NCI-H748 treated with DMSO at 0.1 percent for 48 hours (cell line): Measurements from ENCODE around the gene LRRC32.

Experiments
- DNase-seq: peaks from one replicate; lab custom pipeline; 2025; lab: John Stamatoyannopoulos, UW

The LRRC32 gene

DNA sequence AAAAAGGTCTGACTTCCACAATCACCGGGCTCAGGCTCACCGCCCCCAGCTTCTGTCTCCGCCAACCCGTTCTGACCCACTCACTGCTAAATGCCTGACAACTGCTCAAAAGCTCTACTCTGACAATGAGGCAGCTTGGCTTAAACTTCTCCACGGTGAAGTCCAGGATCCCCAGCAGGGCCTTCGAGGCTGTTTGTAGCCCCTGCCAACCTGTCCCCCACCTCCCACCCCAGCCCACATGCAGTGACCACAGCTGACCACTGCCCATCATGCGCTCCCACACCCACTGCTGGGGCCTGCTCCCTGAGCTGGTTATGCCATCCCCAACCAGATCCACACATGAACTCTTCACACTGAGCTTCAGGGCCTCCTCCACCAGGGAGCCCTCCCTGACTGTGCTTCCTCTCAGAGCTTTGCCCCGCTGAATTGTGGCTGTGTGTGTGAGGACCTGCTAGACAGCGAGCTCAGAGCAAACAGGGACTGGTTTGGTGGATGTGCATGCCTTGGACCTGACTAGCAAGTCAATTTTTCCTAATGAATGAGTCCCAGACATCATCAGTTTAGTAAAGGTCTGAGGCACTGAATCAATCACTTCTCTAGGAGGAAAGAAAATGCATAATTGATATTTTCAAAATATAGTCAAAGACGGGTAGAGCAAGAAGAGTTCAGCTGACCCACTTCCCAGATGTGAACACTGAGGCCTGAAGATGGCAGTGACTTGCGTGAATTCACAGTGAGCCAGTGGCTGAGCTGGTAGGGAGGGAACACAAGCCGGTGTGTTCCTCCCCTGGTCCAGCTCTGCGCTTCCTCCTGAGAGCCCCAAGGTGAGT lies 7.7 kb downstream of the LRRC32 start:
- no peak for DNase-seq

DNA sequence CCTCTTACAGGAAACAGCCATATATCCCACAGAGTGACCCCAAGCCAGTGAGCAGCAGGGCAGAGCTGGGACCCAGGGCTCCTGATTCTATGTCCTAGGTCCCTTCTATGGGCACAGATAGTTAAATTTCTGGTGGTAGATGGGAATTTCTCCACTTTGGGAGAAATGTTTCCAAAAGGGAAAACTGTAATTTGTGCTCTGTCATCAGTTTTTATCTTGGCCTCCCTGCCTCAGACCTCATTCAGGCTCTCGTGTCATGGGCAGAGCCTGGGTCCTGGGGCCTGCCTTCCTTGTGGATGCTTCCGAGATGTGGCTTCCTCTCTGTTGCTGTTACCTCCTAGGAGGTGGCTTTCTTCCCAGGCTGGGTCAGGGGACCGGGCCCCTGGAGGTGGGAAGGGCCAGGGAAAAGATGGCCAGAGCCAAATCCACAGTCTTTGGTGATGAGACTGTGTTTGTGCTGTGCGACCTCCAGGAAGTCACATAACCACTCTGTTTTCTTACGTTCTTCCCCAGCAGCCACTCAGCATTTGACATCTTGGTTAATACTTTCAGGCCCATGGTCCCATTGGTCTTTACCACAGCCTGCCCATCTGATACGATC lies 8.6 kb downstream of the LRRC32 start:
- DNase-seq = no peak

GRCh38 chr11:76661306-76661751 lies 9.2 kb downstream of the LRRC32 start:
- DNase-seq = no peak

DNA sequence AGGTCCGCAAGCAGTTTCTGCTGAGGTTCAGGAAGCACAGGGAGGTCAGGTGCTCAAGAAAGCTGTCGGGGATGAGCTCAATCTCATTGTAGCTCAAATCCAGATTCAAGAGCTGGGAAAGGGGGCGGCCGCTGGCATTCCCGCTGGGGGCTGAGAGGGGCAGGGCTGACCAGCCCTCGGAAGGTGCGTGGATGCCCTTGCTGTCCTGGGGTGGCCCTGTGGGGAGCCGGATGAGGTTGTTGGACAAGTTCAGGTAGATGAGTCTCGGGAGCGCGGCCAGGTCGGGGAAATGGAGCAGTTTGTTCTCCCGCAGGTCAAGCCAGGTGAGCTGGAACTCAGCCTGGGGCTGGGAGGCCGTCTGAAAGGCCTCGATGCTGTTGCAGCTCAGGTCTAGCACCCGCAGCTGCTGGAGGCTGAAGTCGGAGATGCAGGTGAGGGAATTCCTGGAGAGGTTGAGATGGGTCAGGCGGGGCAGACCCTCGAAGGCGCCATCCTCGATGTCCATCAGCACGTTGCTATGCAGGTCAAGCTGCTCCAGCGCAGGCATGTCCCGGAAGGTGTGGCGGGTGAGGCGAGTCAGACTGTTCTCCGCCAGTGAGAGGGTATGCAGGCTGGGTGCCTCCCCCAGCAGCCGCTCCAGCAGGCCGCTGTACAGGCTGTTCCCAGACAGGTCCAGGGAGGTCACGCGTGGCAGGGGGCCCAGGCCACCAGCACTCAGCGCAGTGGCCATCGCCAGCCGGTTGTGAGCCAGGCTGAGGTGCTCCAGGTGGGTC lies 9.8 kb downstream of the LRRC32 start:
- DNase-seq = no peak

DNA sequence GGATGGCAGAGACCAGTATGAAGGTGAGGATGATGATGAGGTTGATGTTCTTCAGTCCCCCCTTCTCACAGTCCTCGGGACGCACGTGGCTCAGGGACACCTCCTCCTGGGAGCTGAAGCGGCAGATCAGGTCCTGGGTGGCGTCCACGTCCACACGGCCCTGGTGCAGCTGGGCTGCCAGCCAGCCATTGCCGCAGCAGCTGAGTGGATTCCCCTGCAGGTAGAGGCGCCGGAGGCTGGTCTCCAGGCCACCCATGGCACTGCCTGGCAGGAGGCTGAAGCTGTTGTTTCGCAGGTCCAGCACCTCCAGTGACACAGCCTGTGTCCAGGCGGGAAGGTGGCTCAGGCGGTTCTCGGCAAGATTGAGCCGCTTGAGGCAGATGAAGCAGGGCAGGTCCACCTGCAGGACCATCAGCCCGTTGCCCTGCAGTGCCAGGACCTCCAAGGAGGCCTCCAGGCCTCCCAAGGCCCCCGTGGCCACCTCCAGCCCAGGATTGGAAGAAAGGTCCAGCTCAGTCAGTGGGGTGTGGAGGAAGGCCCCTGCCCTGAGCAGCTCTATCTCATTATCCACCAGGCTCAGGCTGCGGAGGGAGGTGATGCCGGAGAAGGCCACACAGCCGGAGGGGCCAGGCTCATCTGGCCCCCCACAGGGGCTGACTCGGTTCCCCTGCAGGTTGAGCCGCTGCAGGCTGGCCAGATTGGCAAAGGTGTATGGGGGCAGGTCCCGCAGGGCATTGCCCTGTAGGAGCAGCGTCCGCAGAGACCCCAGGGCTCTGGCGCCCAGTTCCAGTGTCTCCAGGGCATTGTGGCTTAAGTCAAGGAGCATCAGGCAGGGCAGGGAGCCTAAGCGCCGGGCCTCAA lies 10.6 kb downstream of the LRRC32 start:
- no peak for DNase-seq

DNA sequence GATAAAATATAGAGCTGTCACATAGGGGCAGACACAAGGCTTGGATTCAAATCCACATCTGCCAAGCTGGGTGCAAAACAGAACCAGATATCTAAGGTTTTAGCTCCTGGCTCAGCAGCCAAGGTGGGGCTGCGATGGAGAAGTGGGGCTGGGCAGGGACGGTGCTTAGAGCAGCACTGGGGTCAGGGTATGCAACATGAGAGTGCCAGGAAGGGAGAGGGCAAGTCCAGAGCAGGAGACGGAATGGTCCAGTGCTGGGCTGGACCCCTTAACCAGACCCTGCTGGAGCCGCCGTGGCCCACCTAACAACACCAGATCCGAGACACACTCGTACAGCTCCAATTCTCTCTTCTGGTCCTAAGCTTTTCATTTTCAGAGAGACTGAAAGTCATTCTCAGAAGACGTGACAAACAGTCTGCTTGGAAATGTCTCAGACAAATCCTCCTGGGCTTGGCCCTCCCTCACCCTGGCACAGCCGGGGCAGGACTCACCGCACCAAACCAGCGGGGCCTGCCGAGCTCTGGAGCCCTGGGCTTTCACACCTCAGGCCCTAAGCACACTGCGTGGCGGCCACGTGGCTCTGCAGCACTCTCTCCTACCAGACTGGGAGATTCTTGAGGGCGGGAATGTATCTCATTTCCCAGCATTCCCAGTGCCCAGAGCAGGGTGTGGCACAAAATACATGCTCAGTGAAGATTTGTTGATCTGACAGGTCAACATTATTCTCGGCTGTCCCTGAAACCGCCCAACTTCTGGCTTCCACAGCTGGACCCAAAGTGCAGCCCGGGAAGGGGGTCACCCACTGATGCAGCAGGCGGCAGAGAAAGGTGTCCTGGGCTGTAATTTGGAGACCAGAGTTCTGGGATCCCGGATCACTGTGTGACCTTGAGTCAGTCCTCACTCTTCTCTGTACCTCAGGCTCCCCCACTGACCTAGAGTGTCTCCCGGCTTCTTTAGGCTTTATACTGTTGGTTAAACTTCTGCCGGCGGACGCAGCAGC lies 11.6 kb downstream of the LRRC32 start:
- DNase-seq = no peak

- DNase-seq = no peak
These were observed 12.3 kb downstream of the LRRC32 start for GRCh38 chr11:76658231-76658630.

DNA sequence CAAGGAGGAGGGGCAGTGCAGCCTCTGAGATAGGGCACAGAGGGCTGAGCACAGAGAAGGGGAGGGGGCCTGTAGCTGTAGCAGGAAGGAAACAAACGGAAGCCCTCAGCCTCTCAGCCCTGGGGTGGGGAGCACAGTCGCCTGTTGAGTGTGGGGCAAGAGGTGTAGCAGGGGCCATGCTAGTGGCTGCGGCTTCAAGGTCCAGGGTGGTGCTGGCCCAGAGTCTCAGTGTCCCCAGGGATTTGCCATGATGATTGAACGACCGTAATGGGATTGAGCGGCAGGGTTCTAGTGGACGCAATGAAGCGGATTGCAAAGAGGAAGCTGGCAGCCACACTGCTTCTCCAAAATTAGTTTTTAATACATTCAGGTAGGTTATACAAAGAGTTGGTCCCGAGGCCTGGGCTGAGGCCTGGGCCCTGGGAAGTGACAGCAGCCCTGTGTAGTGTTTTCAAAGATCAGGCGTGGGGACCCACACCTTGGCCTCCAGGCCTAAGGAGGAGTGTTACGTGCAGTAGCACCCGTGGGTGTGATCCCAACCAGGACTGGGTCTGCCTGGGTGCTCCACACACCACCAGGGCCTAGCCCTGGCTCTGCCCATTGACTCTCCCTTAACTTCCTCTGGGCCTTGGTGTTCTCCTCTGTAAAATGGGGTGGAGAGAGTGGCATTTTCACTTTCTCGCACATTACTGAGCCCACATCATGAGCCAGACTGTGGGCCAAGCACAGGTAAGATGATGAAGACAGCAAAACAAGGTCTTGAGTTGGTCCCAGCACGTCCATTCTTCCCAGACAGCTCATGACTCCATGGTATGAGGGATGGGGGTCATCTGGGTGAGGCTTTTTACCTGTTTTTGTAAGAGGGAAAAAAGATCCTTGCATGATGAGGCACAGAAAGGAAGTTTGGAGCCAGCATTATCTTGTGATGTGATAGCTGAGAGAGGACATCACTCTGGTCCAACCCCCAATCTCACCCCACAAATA lies 13.1 kb downstream of the LRRC32 start:
- no peak for DNase-seq

DNA sequence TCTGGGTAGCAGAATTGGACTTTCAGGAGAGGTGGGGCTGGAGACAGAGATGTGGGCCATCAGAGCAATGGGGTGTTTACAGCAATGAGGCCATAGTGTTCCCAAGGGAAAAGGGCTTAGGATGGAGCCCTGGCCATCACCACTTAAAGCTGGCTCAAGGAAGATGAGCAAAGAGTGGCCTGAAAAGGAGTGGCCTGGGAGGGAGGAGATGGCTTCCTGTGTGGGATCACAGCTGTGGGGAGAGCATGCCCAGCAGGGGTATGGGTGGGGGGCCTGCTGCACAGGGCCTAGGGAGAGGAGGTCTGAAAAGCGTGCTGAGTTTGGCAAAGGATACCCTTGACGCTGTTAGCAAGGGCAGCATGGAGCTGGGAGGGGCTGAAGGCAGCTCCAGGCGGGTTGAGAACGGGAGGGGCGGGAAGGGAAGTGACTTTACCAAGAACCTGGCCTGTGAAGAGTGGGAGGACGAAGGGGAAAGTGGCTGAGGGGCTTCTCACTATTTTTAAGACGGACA lies 13.9 kb downstream of the LRRC32 start:
- DNase-seq = no peak

GRCh38 chr11:76656050-76656531 lies 14.5 kb downstream of the LRRC32 start:
- DNase-seq = no peak

- no peak for DNase-seq
These were observed 15.0 kb downstream of the LRRC32 start for GRCh38 chr11:76655501-76656049.

DNA sequence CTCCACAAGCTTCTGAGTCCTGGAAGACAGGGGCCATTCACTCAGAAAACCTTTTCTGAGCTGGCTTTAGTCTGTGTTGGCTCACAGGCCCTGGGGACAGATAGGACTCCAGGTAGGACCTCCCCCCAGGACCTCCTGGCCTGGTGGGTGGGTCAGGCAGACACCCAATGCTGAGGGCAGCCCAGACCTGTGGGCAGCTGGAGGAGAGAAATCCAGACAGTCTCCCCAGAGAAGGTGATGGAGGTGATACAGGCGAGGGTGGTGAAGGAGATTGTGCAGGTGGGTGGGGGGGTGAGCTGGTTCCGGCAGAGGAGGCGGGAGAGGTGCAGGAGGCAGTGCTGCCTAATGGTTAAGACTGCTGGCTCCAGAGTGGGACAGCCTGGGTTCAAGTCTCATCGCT lies 15.6 kb downstream of the LRRC32 start:
- DNase-seq = no peak

GRCh38 chr11:76654298-76654851 lies 16.2 kb downstream of the LRRC32 start:
- no peak for DNase-seq

- no peak for DNase-seq
These were observed 16.8 kb downstream of the LRRC32 start for GRCh38 chr11:76653674-76654284.

DNA sequence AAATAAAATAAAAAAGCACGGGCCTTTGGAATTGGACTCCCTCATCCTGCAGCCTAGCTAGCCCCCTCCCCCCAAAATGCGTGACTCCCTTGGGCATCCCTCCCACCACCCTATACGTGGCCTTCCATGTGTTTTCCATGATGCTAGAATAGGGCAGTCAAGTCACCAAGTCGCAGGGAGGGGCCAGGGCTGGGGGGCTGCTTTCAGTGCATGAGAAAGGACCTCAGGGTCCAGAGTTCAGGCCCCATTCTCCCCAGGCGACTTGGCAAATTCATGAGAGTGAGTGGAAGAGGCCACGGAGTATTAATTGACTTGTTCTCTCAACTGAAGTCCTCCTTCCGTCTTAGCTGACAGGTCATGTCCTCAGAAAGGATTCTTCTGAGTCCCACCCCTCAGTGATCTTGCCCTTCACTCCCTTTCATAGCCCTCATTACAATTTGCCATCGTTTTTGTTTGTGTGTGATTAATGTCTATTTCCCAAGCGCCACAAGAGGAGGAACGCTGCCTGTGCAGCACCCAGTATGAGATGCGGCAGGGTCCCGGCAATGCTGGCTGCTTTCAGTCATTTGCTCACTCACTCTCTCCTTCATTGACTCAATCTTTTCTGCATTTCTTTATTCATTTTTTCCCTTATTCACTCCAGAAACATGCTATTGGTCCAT lies 17.4 kb downstream of the LRRC32 start:
- DNase-seq = no peak

DNA sequence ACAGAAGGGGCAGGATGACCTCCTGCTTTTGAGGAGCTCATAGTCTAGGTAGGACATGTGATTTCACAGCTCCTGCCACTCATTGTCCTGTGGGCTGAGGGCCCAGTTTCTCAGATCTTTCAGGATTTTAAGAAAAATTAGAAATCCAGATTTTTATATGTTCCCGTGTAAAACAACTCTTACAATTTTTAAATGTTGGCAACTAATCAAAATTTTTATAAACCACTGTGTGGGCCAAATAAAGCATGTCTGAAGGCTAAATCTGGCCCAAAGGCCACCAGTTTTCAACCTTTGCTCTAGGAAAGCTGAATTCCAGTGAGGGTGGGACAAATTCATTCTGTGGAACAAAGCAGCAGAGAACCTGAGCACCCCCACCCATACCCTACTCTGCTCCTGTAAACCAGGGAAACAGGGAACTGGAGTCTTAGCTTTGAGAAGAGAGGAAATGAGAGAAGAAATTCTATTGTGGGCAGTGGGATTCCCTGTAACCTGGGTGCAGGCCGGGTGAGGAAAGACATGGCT lies 20.6 kb downstream of the LRRC32 start:
- DNase-seq = no peak

DNA sequence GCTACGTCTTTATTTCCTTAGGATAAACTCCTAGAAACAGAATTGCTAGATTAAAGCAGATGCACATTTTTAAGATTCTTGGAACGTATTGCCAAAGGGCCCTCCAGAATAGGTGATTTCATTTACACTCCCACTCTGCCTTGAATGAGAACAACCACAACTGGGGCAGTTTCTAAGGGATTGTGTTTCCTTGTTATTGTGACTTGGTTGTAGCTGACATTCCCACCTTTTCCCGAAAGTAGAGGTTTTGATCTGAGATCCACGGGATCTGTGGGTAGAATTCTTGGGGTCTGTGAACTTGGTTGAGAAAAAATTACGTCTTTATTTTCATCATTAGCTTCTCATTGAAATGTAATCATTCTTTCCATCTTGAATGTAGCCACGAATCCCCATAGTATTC lies 21.5 kb downstream of the LRRC32 start:
- DNase-seq = no peak
